ENCODE data around the gene PPIL4.
A peak's percentile ranks its signal among the peaks of the same experiment; 100 is the strongest.

The PPIL4 gene

GRCh38 chr6:149482545-149483333 is 63.1 kb downstream of the PPIL4 start:
- no peak for DNase-seq (ENCODE audit: low spot score)
- Histone ChIP-seq H3K4ac (ENCODE audit: low read length) (no peak overlapping the region), H3K4me1 (ENCODE audit: control insufficient read depth in 2 of 2, insufficient read depth in 1 of 2, low read depth in 1 of 2, low read length in 2 of 2) (peaks cover 3 to 5% of the 10 kb centered on the region in 2 donors), H3K18ac (ENCODE audit: low read length) (no peak overlapping the region), H2AFZ (ENCODE audit: low read length) (peak overlapping the region; percentile 91), H2BK5ac (ENCODE audit: low read length) (no peak overlapping the region), H3K4me2 (ENCODE audit: insufficient read depth, low read length, poor library complexity, severe bottlenecking) (no peak overlapping the region), H3K4me3 (ENCODE audit: low read length in 2 of 2) (no peak overlapping the region), H3K9me3 (replicated peaks in 1 of 2; ENCODE audit: control insufficient read depth in 2 of 2, insufficient read depth in 1 of 2, low read depth in 1 of 2, low read length in 2 of 2) (no peaks in the 10 kb centered on the region), H2BK15ac (ENCODE audit: low read length) (no peak overlapping the region), H3K79me1 (ENCODE audit: low read depth, low read length) (no peaks in the 10 kb centered on the region), H3K27me3 (ENCODE audit: control insufficient read depth in 3 of 3, insufficient read depth in 3 of 3, low read depth in 1 of 3, low read length in 3 of 3) (no peaks in the 10 kb centered on the region), H3K14ac (ENCODE audit: low read length) (no peak overlapping the region), H4K8ac (ENCODE audit: low read depth, low read length) (no peak overlapping the region), H3K23ac (ENCODE audit: low read depth, low read length, poor library complexity) (no peak overlapping the region), H2BK120ac (ENCODE audit: low read depth, low read length) (no peak overlapping the region), H2BK12ac (ENCODE audit: low read length) (no peak overlapping the region), H3K9ac (ENCODE audit: low read depth, low read length, poor library complexity) (no peak overlapping the region), H3K36me3 (replicated peaks in 1 of 2; ENCODE audit: control insufficient read depth in 2 of 2, insufficient read depth in 2 of 2, low read length in 2 of 2) (no peaks in the 10 kb centered on the region), H4K91ac (ENCODE audit: low read depth, low read length, poor library complexity) (no peak overlapping the region), H3K27ac (replicated peaks; ENCODE audit: low read length) (no peak overlapping the region), H2AK5ac (ENCODE audit: low read depth, low read length) (no peak overlapping the region)
- no CpG with 5 or more reads among the region's 14 CpGs for WGBS, 2 donors (ENCODE audit: extremely low coverage in 2 of 2, insufficient read length in 2 of 2, insufficient replicate concordance in 1 of 2)

- Histone ChIP-seq H4K91ac (ENCODE audit: low read depth, low read length, poor library complexity) (no peak overlapping the region), H3K27me3 (ENCODE audit: control insufficient read depth in 3 of 3, insufficient read depth in 3 of 3, low read depth in 1 of 3, low read length in 3 of 3) (no peaks in the 10 kb centered on the region), H3K36me3 (replicated peaks in 1 of 2; ENCODE audit: control insufficient read depth in 2 of 2, insufficient read depth in 2 of 2, low read length in 2 of 2) (no peaks in the 10 kb centered on the region), H2BK120ac (ENCODE audit: low read depth, low read length) (no peak overlapping the region), H3K14ac (ENCODE audit: low read length) (no peak overlapping the region), H3K4ac (ENCODE audit: low read length) (no peak overlapping the region), H3K9ac (ENCODE audit: low read depth, low read length, poor library complexity) (no peak overlapping the region), H3K27ac (replicated peaks; ENCODE audit: low read length) (no peak overlapping the region), H3K23ac (ENCODE audit: low read depth, low read length, poor library complexity) (peak overlapping the region; percentile 52), H2BK12ac (ENCODE audit: low read length) (no peak overlapping the region), H2AK5ac (ENCODE audit: low read depth, low read length) (no peak overlapping the region), H4K8ac (ENCODE audit: low read depth, low read length) (no peak overlapping the region), H3K4me3 (ENCODE audit: low read length in 2 of 2) (no peak overlapping the region), H3K18ac (ENCODE audit: low read length) (peak overlapping the region; percentile 40), H2AFZ (ENCODE audit: low read length) (no peak overlapping the region), H3K79me1 (ENCODE audit: low read depth, low read length) (no peaks in the 10 kb centered on the region), H2BK15ac (ENCODE audit: low read length) (no peak overlapping the region), H3K4me2 (ENCODE audit: insufficient read depth, low read length, poor library complexity, severe bottlenecking) (no peak overlapping the region), H2BK5ac (ENCODE audit: low read length) (no peak overlapping the region), H3K4me1 (ENCODE audit: control insufficient read depth in 2 of 2, insufficient read depth in 1 of 2, low read depth in 1 of 2, low read length in 2 of 2) (peaks cover 3 to 5% of the 10 kb centered on the region in 2 donors), H3K9me3 (replicated peaks in 1 of 2; ENCODE audit: control insufficient read depth in 2 of 2, insufficient read depth in 1 of 2, low read depth in 1 of 2, low read length in 2 of 2) (no peaks in the 10 kb centered on the region)
- DNase-seq (ENCODE audit: low spot score) = no peak
- WGBS, 2 donors (ENCODE audit: extremely low coverage in 2 of 2, insufficient read length in 2 of 2, insufficient replicate concordance in 1 of 2) = 100% methylated on average over 1 of the region's 18 CpGs; no CpG with 5 or more reads in 1 of the 2 donors
Observed at GRCh38 chr6:149480502-149481280, 65.2 kb downstream of the PPIL4 start.

- no peak for DNase-seq (ENCODE audit: low spot score)
- H3K14ac ChIP-seq (ENCODE audit: low read length) = no peak overlapping the region
- no CpG with 5 or more reads among the region's 5 CpGs for WGBS, 2 donors (ENCODE audit: extremely low coverage in 2 of 2, insufficient read length in 2 of 2, insufficient replicate concordance in 1 of 2)
Observed at GRCh38 chr6:149478631-149479314, 67.1 kb downstream of the PPIL4 start.

GRCh38 chr6:149477544-149477943 is 68.3 kb downstream of the PPIL4 start:
- H3K4ac ChIP-seq (ENCODE audit: low read length) = no peak overlapping the region
- H2BK15ac ChIP-seq (ENCODE audit: low read length) = no peak overlapping the region
- no peak overlapping the region for H2BK5ac ChIP-seq (ENCODE audit: low read length)
- no peak overlapping the region for H2BK120ac ChIP-seq (ENCODE audit: low read depth, low read length)
- peaks cover 5% of the 10 kb centered on the region in 2 donors for H3K4me1 ChIP-seq (ENCODE audit: control insufficient read depth in 2 of 2, insufficient read depth in 1 of 2, low read depth in 1 of 2, low read length in 2 of 2)
- H3K4me3 ChIP-seq (ENCODE audit: low read length in 2 of 2) = no peak overlapping the region
- DNase-seq (ENCODE audit: low spot score) = no peak
- no peak overlapping the region for H2AFZ ChIP-seq (ENCODE audit: low read length)
- H4K91ac ChIP-seq (ENCODE audit: low read depth, low read length, poor library complexity) = no peak overlapping the region
- H3K36me3 ChIP-seq (replicated peaks in 1 of 2; ENCODE audit: control insufficient read depth in 2 of 2, insufficient read depth in 2 of 2, low read length in 2 of 2) = no peaks in the 10 kb centered on the region
- H3K14ac ChIP-seq (ENCODE audit: low read length) = no peak overlapping the region
- no peak overlapping the region for H3K27ac ChIP-seq (replicated peaks; ENCODE audit: low read length)
- H3K18ac ChIP-seq (ENCODE audit: low read length) = no peak overlapping the region
- H3K23ac ChIP-seq (ENCODE audit: low read depth, low read length, poor library complexity) = no peak overlapping the region
- no peaks in the 10 kb centered on the region for H3K9me3 ChIP-seq (replicated peaks in 1 of 2; ENCODE audit: control insufficient read depth in 2 of 2, insufficient read depth in 1 of 2, low read depth in 1 of 2, low read length in 2 of 2)
- H3K4me2 ChIP-seq (ENCODE audit: insufficient read depth, low read length, poor library complexity, severe bottlenecking) = no peak overlapping the region
- H3K9ac ChIP-seq (ENCODE audit: low read depth, low read length, poor library complexity) = no peak overlapping the region
- no peak overlapping the region for H2AK5ac ChIP-seq (ENCODE audit: low read depth, low read length)
- no peak overlapping the region for H4K8ac ChIP-seq (ENCODE audit: low read depth, low read length)
- no peaks in the 10 kb centered on the region for H3K27me3 ChIP-seq (ENCODE audit: control insufficient read depth in 3 of 3, insufficient read depth in 3 of 3, low read depth in 1 of 3, low read length in 3 of 3)
- H2BK12ac ChIP-seq (ENCODE audit: low read length) = no peak overlapping the region
- WGBS, 2 donors (ENCODE audit: extremely low coverage in 2 of 2, insufficient read length in 2 of 2, insufficient replicate concordance in 1 of 2) = no CpG with 5 or more reads among the region's 5 CpGs
- no peaks in the 10 kb centered on the region for H3K79me1 ChIP-seq (ENCODE audit: low read depth, low read length)

More at GRCh38 chr6:149478631-149479314, 67.1 kb downstream of the PPIL4 start:
- no peak overlapping the region for H4K8ac ChIP-seq (ENCODE audit: low read depth, low read length)
- H3K4me1 ChIP-seq (ENCODE audit: control insufficient read depth in 2 of 2, insufficient read depth in 1 of 2, low read depth in 1 of 2, low read length in 2 of 2) = peaks cover 3 to 5% of the 10 kb centered on the region in 2 donors
- H3K9me3 ChIP-seq (replicated peaks in 1 of 2; ENCODE audit: control insufficient read depth in 2 of 2, insufficient read depth in 1 of 2, low read depth in 1 of 2, low read length in 2 of 2) = no peaks in the 10 kb centered on the region
- H3K27me3 ChIP-seq (ENCODE audit: control insufficient read depth in 3 of 3, insufficient read depth in 3 of 3, low read depth in 1 of 3, low read length in 3 of 3) = no peaks in the 10 kb centered on the region
- H3K9ac ChIP-seq (ENCODE audit: low read depth, low read length, poor library complexity) = no peak overlapping the region
- H2BK5ac ChIP-seq (ENCODE audit: low read length) = no peak overlapping the region
- H3K18ac ChIP-seq (ENCODE audit: low read length) = peak overlapping the region; percentile 58
- H3K4me3 ChIP-seq (ENCODE audit: low read length in 2 of 2) = no peak overlapping the region
- no peak overlapping the region for H3K4me2 ChIP-seq (ENCODE audit: insufficient read depth, low read length, poor library complexity, severe bottlenecking)
- no peak overlapping the region for H2AK5ac ChIP-seq (ENCODE audit: low read depth, low read length)
- H4K91ac ChIP-seq (ENCODE audit: low read depth, low read length, poor library complexity) = peak overlapping the region; percentile 43
- no peak overlapping the region for H3K23ac ChIP-seq (ENCODE audit: low read depth, low read length, poor library complexity)
- no peak overlapping the region for H2BK120ac ChIP-seq (ENCODE audit: low read depth, low read length)
- H3K27ac ChIP-seq (replicated peaks; ENCODE audit: low read length) = no peak overlapping the region
- H3K36me3 ChIP-seq (replicated peaks in 1 of 2; ENCODE audit: control insufficient read depth in 2 of 2, insufficient read depth in 2 of 2, low read length in 2 of 2) = no peaks in the 10 kb centered on the region
- no peaks in the 10 kb centered on the region for H3K79me1 ChIP-seq (ENCODE audit: low read depth, low read length)
- no peak overlapping the region for H2BK12ac ChIP-seq (ENCODE audit: low read length)
- H2AFZ ChIP-seq (ENCODE audit: low read length) = no peak overlapping the region
- no peak overlapping the region for H2BK15ac ChIP-seq (ENCODE audit: low read length)
- H3K4ac ChIP-seq (ENCODE audit: low read length) = no peak overlapping the region
